PC-3 (cell line): ENCODE data around the gene CD248. TPM values are rescaled to one million over a fixed set of nuclear protein-coding genes. Genes with fewer than 3 reads are reported as not detected.
A peak's percentile ranks its signal among the peaks of the same experiment; 100 is the strongest.

Source experiments
- ATAC-seq: fragments of 200-7000 bp; cut with Tn5 transposase; 2 replicates; pipeline ENCODE4 v1.9.1; 2020; ENCODE audit warnings: mild to moderate bottlenecking, moderate library complexity
- BruUV-seq: library from RNA; stranded (reverse); fragments of 400-500 nt; replicated peaks from 2 replicates; lab custom pipeline; 2021; lab: Mats Ljungman, UMichigan
- CTCF ChIA-PET: fragments of 300-600 bp; sonication (Branson Sonifier 250); formaldehyde crosslinking; loops from one replicate; lab custom pipeline; 2022; ENCODE audit warnings: antibody characterized with exemption; lab: Charles Lee
- POLR2A ChIA-PET: fragments of 300-600 bp; sonication (Branson Sonifier 250); formaldehyde crosslinking; loops from one replicate; lab custom pipeline; 2022; ENCODE audit warnings: antibody characterized with exemption; ENCODE audit not compliant: unreplicated experiment; lab: Charles Lee
- DNase-seq: peaks from one replicate; pipeline ENCODE4 v3.0.0-alpha.2; 2015
- H2AFZ ChIP-seq: fragments of 300-600 bp; sonication (generic); 2 replicates; pipeline ENCODE4 v1.6.0; 2016; ENCODE audit warnings: antibody characterized with exemption, low read length
- H3F3A ChIP-seq: fragments of 300-600 bp; sonication (generic); one replicate; pipeline ENCODE4 v1.6.0; 2017; ENCODE audit warnings: antibody characterized with exemption, low read length, control low read depth, mild to moderate bottlenecking; ENCODE audit not compliant: unreplicated experiment
- H3K27ac ChIP-seq: fragments of 300-600 bp; sonication (generic); 2 replicates; pipeline ENCODE4 v1.5.1; 2016; ENCODE audit warnings: mild to moderate bottlenecking, low read length
- H3K27me3 ChIP-seq: fragments of 300-600 bp; sonication (generic); 2 replicates; pipeline ENCODE4 v1.6.1; 2016; ENCODE audit warnings: low read length, mixed read lengths
- H3K36me3 ChIP-seq: fragments of 300-600 bp; sonication (generic); 2 replicates; pipeline ENCODE4 v1.6.1; 2016; ENCODE audit warnings: low read depth, mixed run types, low read length, mixed read lengths
- H3K4me1 ChIP-seq: fragments of 300-600 bp; sonication (generic); 2 replicates; pipeline ENCODE4 v1.5.1; 2016; ENCODE audit warnings: low read length; ENCODE audit not compliant: insufficient read depth
- H3K4me2 ChIP-seq: fragments of 300-600 bp; sonication (generic); 2 replicates; pipeline ENCODE4 v1.6.0; 2016; ENCODE audit warnings: low read length
- H3K4me3 ChIP-seq: fragments of 300-600 bp; sonication (generic); 2 replicates; pipeline ENCODE4 v1.5.1; 2016; ENCODE audit warnings: mild to moderate bottlenecking, low read length, mixed read lengths
- H3K79me2 ChIP-seq: fragments of 300-600 bp; sonication (generic); 2 replicates; pipeline ENCODE4 v1.6.1; 2017; ENCODE audit warnings: low read length, mixed read lengths
- H3K9ac ChIP-seq: fragments of 300-600 bp; sonication (generic); 2 replicates; pipeline ENCODE4 v1.6.0; 2016; ENCODE audit warnings: mild to moderate bottlenecking, low read length
- H3K9me2 ChIP-seq: fragments of 300-600 bp; sonication (generic); replicated peaks from 2 replicates; pipeline ENCODE4 v1.6.1; 2016; ENCODE audit warnings: mixed run types, low read length, mixed read lengths
- H3K9me3 ChIP-seq: fragments of 300-600 bp; sonication (generic); 2 replicates; pipeline ENCODE4 v1.6.1; 2016; ENCODE audit warnings: low read length, mixed read lengths
- H4K20me1 ChIP-seq: fragments of 300-600 bp; sonication (generic); 2 replicates; pipeline ENCODE4 v1.6.1; 2016; ENCODE audit warnings: low read length, mixed read lengths
- EZH2 ChIP-seq: fragments of 300-600 bp; sonication (generic); IDR thresholded peaks from one replicate; pipeline ENCODE4 v1.6.1; 2017; ENCODE audit warnings: antibody characterized with exemption, mild to moderate bottlenecking, low read length; ENCODE audit not compliant: unreplicated experiment
- EZH2phosphoT487 ChIP-seq: fragments of 300-600 bp; sonication (generic); IDR thresholded peaks from 2 replicates; pipeline ENCODE4 v1.6.1; 2018; ENCODE audit warnings: mild to moderate bottlenecking, antibody characterized with exemption, low read length, borderline replicate concordance
- intact Hi-C: fragments of 100-400 bp; cut with micrococcal nuclease; formaldehyde crosslinking; loops from 2 replicates; pipeline ENCODE4 v1.9.0; 2023
- total RNA-seq: library from RNA; depleted of rRNA; stranded (reverse); fragments of >200 nt; gene quantifications from 2 replicates; pipeline ENCODE4 v1.2.3, GENCODE V29; 2014
- TF ChIP-seq, protein P1 (sequence below): fragments of 300-600 bp; sonication (generic); conservative IDR thresholded peaks from 2 replicates; pipeline ENCODE4 v1.5.1; 2017; ENCODE audit warnings: antibody characterized with exemption, low read depth, mild to moderate bottlenecking, low read length

The CD248 gene
- total RNA-seq, 1 experiment from 2014 or later, result not detected

DNA sequence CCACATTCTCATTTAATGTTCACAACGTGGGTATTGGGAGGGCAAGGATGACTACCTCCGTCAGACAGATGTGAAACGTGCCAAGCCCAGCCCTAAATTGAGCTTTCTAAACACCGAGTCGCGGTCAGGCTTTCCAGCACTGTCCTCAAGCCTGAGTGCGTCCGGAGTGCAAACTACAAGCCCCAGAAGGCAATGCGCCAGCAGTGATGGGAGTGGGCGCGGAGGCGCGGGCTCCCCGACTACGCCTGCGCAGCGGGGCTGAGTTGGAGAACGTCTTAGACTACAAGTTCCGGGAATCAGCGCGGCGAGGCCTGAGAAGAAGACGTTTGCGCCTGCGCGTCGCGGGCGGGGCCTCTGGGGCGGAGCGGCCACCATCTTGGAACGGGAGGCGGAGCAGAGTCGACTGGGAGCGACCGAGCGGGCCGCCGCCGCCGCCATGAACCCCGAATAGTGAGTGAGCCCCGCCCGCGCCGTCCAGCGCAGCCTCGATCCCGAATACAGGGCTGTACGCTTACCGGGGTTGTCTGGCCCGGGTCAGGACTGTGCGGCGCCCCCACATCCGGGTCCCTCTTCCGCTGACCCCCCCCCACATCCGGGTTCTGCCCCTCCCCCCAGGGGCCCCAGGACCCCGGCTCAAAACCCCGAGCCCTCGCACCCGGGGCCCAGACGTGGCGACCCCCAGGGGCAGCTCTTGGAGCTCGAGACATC, 48.4 kb downstream of the CD248 start, which contains the start of gene RAB1B:
Gene RAB1B (plus strand): TSS at position 396 of the 708 bp plus-strand sequence. CDS start 41 bp downstream, at position 437.
- peaks cover 22% of the 10 kb centered on the region; the same call in 1 of the 2 replicates for H3K36me3 ChIP-seq
- 0 out of 2 replicates have a peak, but pooled peaks cover 20% of the 10 kb centered on the region for H4K20me1 ChIP-seq
- H3K27me3 ChIP-seq, result no peaks in the 10 kb centered on the region
- peak within 1 kb of the TSS; percentile 94 for H3K4me2 ChIP-seq
- ChIA-PET POLR2A (interaction anchor here (0.6 to 1.0 kb wide), 2 partner anchors 21 to 42 kb away, joined by 3 read pairs; partner anchors contain the start of gene YIF1A), CTCF (interaction anchor here (0.5 to 0.9 kb wide), 2 partner anchors 12 to 44 kb away, joined by 3 to 5 read pairs; no protein-coding TSS in a partner anchor)
- H3K4me3 ChIP-seq, result peak within 1 kb of the TSS; percentile 90
- peak within 1 kb of the TSS; percentile 87 for H3K9ac ChIP-seq
- peak within 1 kb of the TSS; percentile 55 for H3K27ac ChIP-seq
- intact Hi-C loops, result no loop called here
- peaks cover 24% of the 10 kb centered on the region for H3K79me2 ChIP-seq
- no peak for TF ChIP-seq EZH2
- TF ChIP-seq, protein P1, sequence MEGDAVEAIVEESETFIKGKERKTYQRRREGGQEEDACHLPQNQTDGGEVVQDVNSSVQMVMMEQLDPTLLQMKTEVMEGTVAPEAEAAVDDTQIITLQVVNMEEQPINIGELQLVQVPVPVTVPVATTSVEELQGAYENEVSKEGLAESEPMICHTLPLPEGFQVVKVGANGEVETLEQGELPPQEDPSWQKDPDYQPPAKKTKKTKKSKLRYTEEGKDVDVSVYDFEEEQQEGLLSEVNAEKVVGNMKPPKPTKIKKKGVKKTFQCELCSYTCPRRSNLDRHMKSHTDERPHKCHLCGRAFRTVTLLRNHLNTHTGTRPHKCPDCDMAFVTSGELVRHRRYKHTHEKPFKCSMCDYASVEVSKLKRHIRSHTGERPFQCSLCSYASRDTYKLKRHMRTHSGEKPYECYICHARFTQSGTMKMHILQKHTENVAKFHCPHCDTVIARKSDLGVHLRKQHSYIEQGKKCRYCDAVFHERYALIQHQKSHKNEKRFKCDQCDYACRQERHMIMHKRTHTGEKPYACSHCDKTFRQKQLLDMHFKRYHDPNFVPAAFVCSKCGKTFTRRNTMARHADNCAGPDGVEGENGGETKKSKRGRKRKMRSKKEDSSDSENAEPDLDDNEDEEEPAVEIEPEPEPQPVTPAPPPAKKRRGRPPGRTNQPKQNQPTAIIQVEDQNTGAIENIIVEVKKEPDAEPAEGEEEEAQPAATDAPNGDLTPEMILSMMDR, result no peak
- TF ChIP-seq EZH2phosphoT487, result no peak
- no peaks in the 10 kb centered on the region for H3K9me2 ChIP-seq
- peak within 1 kb of the TSS; percentile 81 for H2AFZ ChIP-seq
- H3K9me3 ChIP-seq, result no peaks in the 10 kb centered on the region
- DNase-seq (peak; percentile 100), ATAC-seq (peak; percentile 75)
- no peaks in the 10 kb centered on the region for H3F3A ChIP-seq
- H3K4me1 ChIP-seq, result peaks cover 10% of the 10 kb centered on the region
- no TSS peak for BruUV-seq

GRCh38 chr11:66267379-66268243, 49.2 kb downstream of the CD248 start:
- peaks cover 10% of the 10 kb centered on the region for H3K4me1 ChIP-seq
- ChIA-PET POLR2A (interaction anchor here (1.0 kb wide), 1 partner anchor 21 kb away, joined by 3 read pairs; the partner anchor contains the start of gene YIF1A), CTCF (interaction anchor here (0.7 to 0.9 kb wide), 2 partner anchors 45 to 223 kb away, joined by 5 to 7 read pairs; no protein-coding TSS in a partner anchor)
- ATAC-seq, result peak; percentile 71
- H3K9ac ChIP-seq, result peak overlapping the region; percentile 87
- H3K79me2 ChIP-seq, result peaks cover 24% of the 10 kb centered on the region
- H3K4me3 ChIP-seq, result peak overlapping the region; percentile 90
- H3K27me3 ChIP-seq, result no peaks in the 10 kb centered on the region
- peak overlapping the region; percentile 87 for H3K4me2 ChIP-seq
- H3K9me3 ChIP-seq, result no peaks in the 10 kb centered on the region
- TF ChIP-seq EZH2, result no peak
- TF ChIP-seq, protein P1, result no peak; the same call in 1 of the 2 replicates
- no peak for TF ChIP-seq EZH2phosphoT487
- TSS peak; percentile 93 for BruUV-seq
- 0 out of 2 replicates have a peak, but pooled peaks cover 13% of the 10 kb centered on the region for H4K20me1 ChIP-seq
- intact Hi-C loops, result no loop called here
- H3K27ac ChIP-seq, result peak overlapping the region; percentile 55
- peak; percentile 81 for DNase-seq
- no peaks in the 10 kb centered on the region for H3K9me2 ChIP-seq
- peak overlapping the region; percentile 81 for H2AFZ ChIP-seq
- H3F3A ChIP-seq, result no peaks in the 10 kb centered on the region
- peaks cover 21% of the 10 kb centered on the region; the same call in 1 of the 2 replicates for H3K36me3 ChIP-seq
